SK-N-SH (cell line): ENCODE measurements around the gene LIMS1. TPM values are rescaled to one million over a fixed set of nuclear protein-coding genes. Genes with fewer than 3 reads are reported as not detected.

Source experiments
- CTCF ChIA-PET: fragments of 300-600, 350-600 bp; formaldehyde crosslinking; extraction: SDS; loops from one replicate; lab custom pipeline; 2021; lab: Yijun Ruan, JAX
- POLR2A ChIA-PET: fragments of 350-600 bp; sonication (Branson Sonifier 250); formaldehyde crosslinking; extraction: SDS; loops from one replicate; lab custom pipeline; 2020; ENCODE audit warnings: antibody characterized with exemption, inconsistent platforms; lab: Yijun Ruan, JAX
- DNase-seq: peaks from one replicate; pipeline ENCODE4 v3.0.0; 2012
- H2AFZ ChIP-seq: fragments of 200-600 bp; sonication (generic); 2 replicates; pipeline ENCODE4 v1.8.1; 2016; ENCODE audit warnings: antibody characterized with exemption, mild to moderate bottlenecking, low read depth
- H3F3A ChIP-seq: fragments of 200-600 bp; sonication (generic); replicated peaks from 2 replicates; pipeline ENCODE3; 2016; ENCODE audit warnings: antibody characterized with exemption, mild to moderate bottlenecking; ENCODE audit not compliant: insufficient read depth
- H3K27ac ChIP-seq, 2 experiments: fragments of 200-500 bp in 1 of 2; fragments of 200-600 bp in 1 of 2; sonication (Bioruptor generic) in 1 of 2; sonication (generic), shearing (Covaris generic) in 1 of 2; 2 replicates each; pipeline versions ENCODE4 v1.5.1 to v1.6.1; 2014 to 2016; ENCODE audit warnings: low read depth in 2 of 2, inconsistent platforms in 1 of 2, low read length in 1 of 2, mild to moderate bottlenecking in 1 of 2, mixed read lengths in 1 of 2
- H3K27me3 ChIP-seq: fragments of 200-600 bp; sonication (generic), shearing (Covaris generic); 2 replicates; pipeline ENCODE4 v1.6.1; 2016; ENCODE audit warnings: mixed run types; ENCODE audit not compliant: insufficient read depth
- H3K36me3 ChIP-seq, 2 experiments: fragments of 200-500 bp in 1 of 2; fragments of 200-600 bp in 1 of 2; sonication (Bioruptor generic) in 1 of 2; sonication (generic) in 1 of 2; replicated peaks in 1 of 2; 2 replicates each; pipeline versions ENCODE3 to v1.5.1; 2014 to 2016; ENCODE audit warnings: low read length in 1 of 2, mild to moderate bottlenecking in 1 of 2; ENCODE audit not compliant: insufficient read depth in 2 of 2, control insufficient read depth in 1 of 2
- H3K4me1 ChIP-seq, 2 experiments: fragments of 200-500 bp in 1 of 2; fragments of 200-600 bp in 1 of 2; sonication (Bioruptor generic) in 1 of 2; sonication (generic), shearing (Covaris generic) in 1 of 2; 2 replicates each; pipeline versions ENCODE4 v1.5.1 to v1.6.1; 2014 to 2016; ENCODE audit warnings: low read depth in 1 of 2, low read length in 1 of 2, mixed run types in 1 of 2; ENCODE audit not compliant: insufficient read depth in 2 of 2, control insufficient read depth in 1 of 2
- H3K4me2 ChIP-seq: fragments of 200-600 bp; sonication (generic), shearing (Covaris generic); 2 replicates; pipeline ENCODE4 v1.6.1; 2017; ENCODE audit warnings: mixed run types
- H3K4me3 ChIP-seq, 2 experiments: fragments of 200-500 bp in 1 of 2; fragments of 200-600 bp in 1 of 2; sonication (Bioruptor generic) in 1 of 2; sonication (generic), shearing (Covaris generic) in 1 of 2; 2 replicates each; pipeline versions ENCODE4 v1.5.1 to v1.8.1; 2014 to 2016; ENCODE audit warnings: low read depth in 2 of 2, inconsistent platforms in 1 of 2, low read length in 1 of 2, mild to moderate bottlenecking in 1 of 2, mixed read lengths in 1 of 2, moderate library complexity in 1 of 2
- H3K79me2 ChIP-seq: fragments of 200-600 bp; sonication (generic); 2 replicates; pipeline ENCODE4 v1.8.1; 2017; ENCODE audit warnings: mild to moderate bottlenecking; ENCODE audit not compliant: insufficient read depth
- H3K9ac ChIP-seq: fragments of 200-600 bp; sonication (generic); 2 replicates; pipeline ENCODE4 v1.6.1; 2017; ENCODE audit warnings: mixed run types
- H3K9me2 ChIP-seq: fragments of 200-600 bp; sonication (generic); 2 replicates; pipeline ENCODE4 v1.6.1; 2017; ENCODE audit warnings: mixed run types
- H3K9me3 ChIP-seq: fragments of 200-600 bp; sonication (generic); 2 replicates; pipeline ENCODE4 v1.6.1; 2017; ENCODE audit warnings: mixed run types, mild to moderate bottlenecking, moderate library complexity
- H4K20me1 ChIP-seq: fragments of 200-600 bp; sonication (generic); 2 replicates; pipeline ENCODE4 v1.6.1; 2017; ENCODE audit warnings: mild to moderate bottlenecking, mixed run types; ENCODE audit not compliant: insufficient read depth
- CHD2 ChIP-seq: fragments of 150-350 bp; IDR thresholded peaks from 2 replicates; pipeline ENCODE4 v1.6.1; 2018; ENCODE audit warnings: low read length; ENCODE audit not compliant: partially characterized antibody
- CTCF ChIP-seq: fragments of 200-600 bp; sonication (generic); IDR thresholded peaks from 2 replicates; pipeline ENCODE4 v1.6.1; 2017; ENCODE audit warnings: antibody characterized with exemption, mild to moderate bottlenecking, moderate library complexity
- ELF1 ChIP-seq: IDR thresholded peaks from 2 replicates; pipeline ENCODE4 v1.4.0; 2012
- EZH2phosphoT487 ChIP-seq: fragments of 200-600 bp; sonication (generic); IDR thresholded peaks from 2 replicates; pipeline ENCODE4 v1.6.1; 2017; ENCODE audit warnings: low read depth, mixed run types, mild to moderate bottlenecking, antibody characterized with exemption, moderate library complexity, borderline replicate concordance
- FOXM1 ChIP-seq: IDR thresholded peaks from 2 replicates; pipeline ENCODE4 v1.4.0; 2012; ENCODE audit warnings: low read depth, mild to moderate bottlenecking
- GABPA ChIP-seq: IDR thresholded peaks from 2 replicates; pipeline ENCODE4 v1.4.0; 2012; ENCODE audit warnings: low read depth, mild to moderate bottlenecking
- IRF3 ChIP-seq: fragments of 150-350 bp; IDR thresholded peaks from 2 replicates; pipeline ENCODE4 v1.6.1; 2016; ENCODE audit warnings: mild to moderate bottlenecking, low read depth, low read length
- JUND ChIP-seq: IDR thresholded peaks from 2 replicates; pipeline ENCODE4 v1.4.0; 2012
- MEF2A ChIP-seq: IDR thresholded peaks from 2 replicates; pipeline ENCODE4 v1.4.0; 2012; ENCODE audit warnings: low read depth, borderline replicate concordance
- MXI1 ChIP-seq: IDR thresholded peaks from 2 replicates; pipeline ENCODE4 v1.6.1; 2012; ENCODE audit warnings: mild to moderate bottlenecking, low read depth, low read length, improper control_type of control experiment
- NFIC ChIP-seq: IDR thresholded peaks from 2 replicates; pipeline ENCODE4 v1.4.0; 2012; ENCODE audit warnings: borderline replicate concordance
- NRF1 ChIP-seq: IDR thresholded peaks from 2 replicates; pipeline ENCODE4 v1.6.1; 2012; ENCODE audit warnings: low read depth, mild to moderate bottlenecking, low read length
- POLR2AphosphoS5 ChIP-seq: IDR thresholded peaks from 2 replicates; pipeline ENCODE4 v1.6.1; 2012; ENCODE audit warnings: low read depth, low read length
- RCOR1 ChIP-seq: fragments of 150-350 bp; IDR thresholded peaks from 2 replicates; pipeline ENCODE4 v1.6.1; 2017; ENCODE audit warnings: antibody characterized with exemption, low read length
- RFX5 ChIP-seq: IDR thresholded peaks from 2 replicates; pipeline ENCODE4 v1.6.1; 2012; ENCODE audit warnings: mild to moderate bottlenecking, improper control_type of control experiment, low read length
- RXRA ChIP-seq: IDR thresholded peaks from 2 replicates; pipeline ENCODE4 v1.4.0; 2012; ENCODE audit warnings: low read depth, mild to moderate bottlenecking, borderline replicate concordance
- SIN3A ChIP-seq: IDR thresholded peaks from 2 replicates; pipeline ENCODE4 v1.6.1; 2012; ENCODE audit warnings: low read depth, mild to moderate bottlenecking, low read length, moderate library complexity, borderline replicate concordance
- SMC3 ChIP-seq: IDR thresholded peaks from 2 replicates; pipeline ENCODE4 v1.6.1; 2012; ENCODE audit warnings: low read depth, low read length, improper control_type of control experiment
- TCF12 ChIP-seq: IDR thresholded peaks from 2 replicates; pipeline ENCODE4 v1.4.0; 2012
- TEAD4 ChIP-seq: IDR thresholded peaks from 2 replicates; pipeline ENCODE4 v1.4.0; 2012; ENCODE audit warnings: mild to moderate bottlenecking, borderline replicate concordance; ENCODE audit not compliant: insufficient read depth
- USF1 ChIP-seq: IDR thresholded peaks from 2 replicates; pipeline ENCODE4 v1.4.0; 2012; ENCODE audit warnings: low read depth, borderline replicate concordance
- YY1 ChIP-seq: IDR thresholded peaks from 2 replicates; pipeline ENCODE4 v1.4.0; 2012; ENCODE audit warnings: low read depth, mild to moderate bottlenecking
- WGBS: methylation state at CpG from one replicate; pipeline ENCODE4 v1.1.6; 2017; ENCODE audit warnings: low lambda C conversion rate; 5-methylcytosine and 5-hydroxymethylcytosine counted together
- polyA plus RNA-seq, 3 experiments: library from polyadenylated mRNA; depleted of rRNA; stranded (reverse); fragments of >200 nt; gene quantifications; 2 replicates each; pipeline ENCODE4 v1.2.3, GENCODE V29; 2012
- TF ChIP-seq, protein P1 (sequence below): IDR thresholded peaks from 2 replicates; pipeline ENCODE4 v1.4.0; 2012; ENCODE audit warnings: low read depth
- TF ChIP-seq, protein P2 (sequence below): IDR thresholded peaks from 2 replicates; pipeline ENCODE4 v1.6.1; 2012; ENCODE audit warnings: mild to moderate bottlenecking, low read depth, low read length, moderate library complexity
- TF ChIP-seq, protein P3 (sequence below): IDR thresholded peaks from 2 replicates; pipeline ENCODE4; 2012

LIMS1 gene
- polyA plus RNA-seq, 1 of the 3 experiments (the other 2 are of a cell fraction): 123 TPM

- WGBS: 16% methylated on average over 5 of the region's 6 CpGs
- CTCF ChIA-PET: interaction anchor here (0.6 to 1.6 kb wide), 4 partner anchors 8 to 49 kb away, joined by 3 to 13 read pairs (median 3); no protein-coding TSS in a partner anchor
- H3K27me3 ChIP-seq: no peaks in the 10 kb centered on the region
- no peaks in the 10 kb centered on the region for H3K9me3 ChIP-seq
- H2AFZ ChIP-seq: no peak overlapping the region
- H3F3A ChIP-seq: peaks cover 32% of the 10 kb centered on the region
- H3K27ac ChIP-seq: peak overlapping the region; percentile 77 to 89
- POLR2A ChIA-PET: no interaction called here
- no peak overlapping the region for H3K4me3 ChIP-seq
- DNase-seq: no peak
- peak overlapping the region; percentile 15; the same call in 1 of the 2 replicates for H3K9ac ChIP-seq
- peaks cover 6 to 35% of the 10 kb centered on the region in 2 experiments for H3K4me1 ChIP-seq
- H3K79me2 ChIP-seq: peaks cover 96% of the 10 kb centered on the region
- H3K9me2 ChIP-seq: no peaks in the 10 kb centered on the region
- no peaks in the 10 kb centered on the region for H3K36me3 ChIP-seq
- peak overlapping the region; percentile 43 for H3K4me2 ChIP-seq
- H4K20me1 ChIP-seq: no peaks in the 10 kb centered on the region
- TF ChIP-seq NFIC: peak; percentile 90
- TF ChIP-seq RFX5: no peak
- TF ChIP-seq, protein P1, sequence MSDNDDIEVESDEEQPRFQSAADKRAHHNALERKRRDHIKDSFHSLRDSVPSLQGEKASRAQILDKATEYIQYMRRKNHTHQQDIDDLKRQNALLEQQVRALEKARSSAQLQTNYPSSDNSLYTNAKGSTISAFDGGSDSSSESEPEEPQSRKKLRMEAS: peak; percentile 47; the same call in 1 of the 2 replicates
- no peak for TF ChIP-seq IRF3
- peak; percentile 68 for TF ChIP-seq JUND
- no peak for TF ChIP-seq NRF1
- TF ChIP-seq MXI1: no peak
- peak; percentile 55; the same call in 1 of the 2 replicates for TF ChIP-seq TEAD4
- TF ChIP-seq YY1: no peak
- peak; percentile 30; the same call in 1 of the 2 replicates for TF ChIP-seq POLR2AphosphoS5
- TF ChIP-seq TCF12: peak; percentile 93
- TF ChIP-seq CHD2: no peak
- TF ChIP-seq ELF1: no peak
- no peak for TF ChIP-seq SIN3A
- peak; percentile 18; the same call in 1 of the 2 replicates for TF ChIP-seq MEF2A
- TF ChIP-seq, protein P2, sequence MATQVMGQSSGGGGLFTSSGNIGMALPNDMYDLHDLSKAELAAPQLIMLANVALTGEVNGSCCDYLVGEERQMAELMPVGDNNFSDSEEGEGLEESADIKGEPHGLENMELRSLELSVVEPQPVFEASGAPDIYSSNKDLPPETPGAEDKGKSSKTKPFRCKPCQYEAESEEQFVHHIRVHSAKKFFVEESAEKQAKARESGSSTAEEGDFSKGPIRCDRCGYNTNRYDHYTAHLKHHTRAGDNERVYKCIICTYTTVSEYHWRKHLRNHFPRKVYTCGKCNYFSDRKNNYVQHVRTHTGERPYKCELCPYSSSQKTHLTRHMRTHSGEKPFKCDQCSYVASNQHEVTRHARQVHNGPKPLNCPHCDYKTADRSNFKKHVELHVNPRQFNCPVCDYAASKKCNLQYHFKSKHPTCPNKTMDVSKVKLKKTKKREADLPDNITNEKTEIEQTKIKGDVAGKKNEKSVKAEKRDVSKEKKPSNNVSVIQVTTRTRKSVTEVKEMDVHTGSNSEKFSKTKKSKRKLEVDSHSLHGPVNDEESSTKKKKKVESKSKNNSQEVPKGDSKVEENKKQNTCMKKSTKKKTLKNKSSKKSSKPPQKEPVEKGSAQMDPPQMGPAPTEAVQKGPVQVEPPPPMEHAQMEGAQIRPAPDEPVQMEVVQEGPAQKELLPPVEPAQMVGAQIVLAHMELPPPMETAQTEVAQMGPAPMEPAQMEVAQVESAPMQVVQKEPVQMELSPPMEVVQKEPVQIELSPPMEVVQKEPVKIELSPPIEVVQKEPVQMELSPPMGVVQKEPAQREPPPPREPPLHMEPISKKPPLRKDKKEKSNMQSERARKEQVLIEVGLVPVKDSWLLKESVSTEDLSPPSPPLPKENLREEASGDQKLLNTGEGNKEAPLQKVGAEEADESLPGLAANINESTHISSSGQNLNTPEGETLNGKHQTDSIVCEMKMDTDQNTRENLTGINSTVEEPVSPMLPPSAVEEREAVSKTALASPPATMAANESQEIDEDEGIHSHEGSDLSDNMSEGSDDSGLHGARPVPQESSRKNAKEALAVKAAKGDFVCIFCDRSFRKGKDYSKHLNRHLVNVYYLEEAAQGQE: no peak
- 0 out of 2 replicates have a peak, but pooled peaks have one; percentile 25 for TF ChIP-seq FOXM1
- TF ChIP-seq USF1: no peak
- no peak for TF ChIP-seq SMC3
- TF ChIP-seq RCOR1: no peak
- TF ChIP-seq, protein P3, sequence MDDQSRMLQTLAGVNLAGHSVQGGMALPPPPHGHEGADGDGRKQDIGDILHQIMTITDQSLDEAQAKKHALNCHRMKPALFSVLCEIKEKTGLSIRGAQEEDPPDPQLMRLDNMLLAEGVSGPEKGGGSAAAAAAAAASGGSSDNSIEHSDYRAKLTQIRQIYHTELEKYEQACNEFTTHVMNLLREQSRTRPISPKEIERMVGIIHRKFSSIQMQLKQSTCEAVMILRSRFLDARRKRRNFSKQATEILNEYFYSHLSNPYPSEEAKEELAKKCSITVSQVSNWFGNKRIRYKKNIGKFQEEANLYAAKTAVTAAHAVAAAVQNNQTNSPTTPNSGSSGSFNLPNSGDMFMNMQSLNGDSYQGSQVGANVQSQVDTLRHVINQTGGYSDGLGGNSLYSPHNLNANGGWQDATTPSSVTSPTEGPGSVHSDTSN: peak; percentile 88
- TF ChIP-seq EZH2phosphoT487: no peak
- no peak for TF ChIP-seq CTCF
- TF ChIP-seq GABPA: 0 out of 2 replicates have a peak, but pooled peaks have one; percentile 28
- peak; percentile 77; the same call in 1 of the 2 replicates for TF ChIP-seq RXRA
Observed at GRCh38 chr2:108587621-108588020, 53.4 kb downstream of the LIMS1 start.
